HFFc6 (cell line): Measurements from ENCODE around the gene TREX2. TPM values are rescaled to one million over a fixed set of nuclear protein-coding genes. Genes with fewer than 3 reads are reported as not detected.
A peak's percentile ranks its signal among the peaks of the same experiment; 100 is the strongest.

ENCODE experiments used
- DNase-seq: peaks from one replicate; pipeline ENCODE4 v3.0.0-alpha.2; 2018
- H3K27ac Mint-ChIP-seq: 2 replicates; pipeline ENCODE4 v1.8.0; 2020; ENCODE audit warnings: mild to moderate bottlenecking, mixed read lengths
- H3K27me3 Mint-ChIP-seq: 2 replicates; pipeline ENCODE4 v1.8.0; 2021; ENCODE audit warnings: mild to moderate bottlenecking, moderate library complexity, mixed read lengths; ENCODE audit not compliant: insufficient read depth
- H3K36me3 Mint-ChIP-seq: 2 replicates; pipeline ENCODE4 v1.8.0; 2021; ENCODE audit warnings: low read depth, mixed read lengths
- H3K4me1 Mint-ChIP-seq: 2 replicates; pipeline ENCODE4 v1.8.0; 2020; ENCODE audit warnings: low read depth, mixed read lengths
- H3K4me3 Mint-ChIP-seq: 2 replicates; pipeline ENCODE4 v1.8.0; 2020; ENCODE audit warnings: mild to moderate bottlenecking, moderate library complexity, mixed read lengths
- H3K9me3 Mint-ChIP-seq: 2 replicates; pipeline ENCODE4 v1.8.0; 2020; ENCODE audit warnings: mild to moderate bottlenecking, mixed read lengths
- CTCF ChIP-seq: fragments of 200-600 bp; sonication (generic); IDR thresholded peaks from 2 replicates; pipeline ENCODE4 v1.5.0; 2021; ENCODE audit warnings: antibody characterized with exemption, mild to moderate bottlenecking
- total RNA-seq, 6 experiments: library from RNA; stranded (reverse); fragmentation: NEBNext Ultra II Directional; extraction: Animal tissue kit (Norgen Biotek cat#: 25700); gene quantifications; 2 replicates in 1 of 6; 3 replicates in 5 of 6; pipeline ENCODE4 v1.2.3, GENCODE V29; 2021

Gene TREX2
- total RNA-seq, 6 experiments from 2014 or later = 0.33 to 0.99 (median 0.69) TPM

GRCh38 chrX:153454901-153455550 lies 9.2 kb upstream of the TREX2 start:
- Mint-ChIP-seq H3K27me3 (no peaks in the 10 kb centered on the region; the same call in 1 of the 2 replicates), H3K9me3 (no peaks in the 10 kb centered on the region), H3K4me3 (no peak overlapping the region), H3K27ac (no peak overlapping the region), H3K4me1 (peaks cover 9% of the 10 kb centered on the region), H3K36me3 (peaks cover 1% of the 10 kb centered on the region; the same call in 1 of the 2 replicates)
- TF ChIP-seq CTCF = no peak
- DNase-seq = no peak

GRCh38 chrX:153450949-153451277 lies 5.1 kb upstream of the TREX2 start:
- no peak for TF ChIP-seq CTCF
- Mint-ChIP-seq H3K4me1 (peaks cover 12% of the 10 kb centered on the region), H3K9me3 (no peaks in the 10 kb centered on the region), H3K27me3 (no peaks in the 10 kb centered on the region; the same call in 1 of the 2 replicates), H3K4me3 (no peak overlapping the region), H3K27ac (no peak overlapping the region), H3K36me3 (no peaks in the 10 kb centered on the region)
- no peak for DNase-seq

- no peak for TF ChIP-seq CTCF
- DNase-seq = no peak
- Mint-ChIP-seq H3K36me3 (no peaks in the 10 kb centered on the region), H3K4me1 (peaks cover 12% of the 10 kb centered on the region), H3K4me3 (no peak overlapping the region), H3K27ac (peak overlapping the region; percentile 85; the same call in 1 of the 2 replicates), H3K9me3 (no peaks in the 10 kb centered on the region), H3K27me3 (no peaks in the 10 kb centered on the region; the same call in 1 of the 2 replicates)
These were observed 4.5 kb upstream of the TREX2 start for GRCh38 chrX:153450114-153450948.

GRCh38 chrX:153449368-153450113 lies 3.7 kb upstream of the TREX2 start:
- Mint-ChIP-seq H3K4me1 (peaks cover 12% of the 10 kb centered on the region), H3K27me3 (no peaks in the 10 kb centered on the region; the same call in 1 of the 2 replicates), H3K27ac (peak overlapping the region; percentile 85), H3K9me3 (no peaks in the 10 kb centered on the region), H3K4me3 (no peak overlapping the region; the same call in 1 of the 2 replicates), H3K36me3 (no peaks in the 10 kb centered on the region)
- no peak for DNase-seq
- TF ChIP-seq CTCF = no peak

GRCh38 chrX:153448556-153449367 lies 2.9 kb upstream of the TREX2 start:
- Mint-ChIP-seq H3K4me3 (peak overlapping the region; percentile 49; the same call in 1 of the 2 replicates), H3K9me3 (no peaks in the 10 kb centered on the region), H3K27ac (peak overlapping the region; percentile 85), H3K36me3 (no peaks in the 10 kb centered on the region), H3K4me1 (peaks cover 12% of the 10 kb centered on the region), H3K27me3 (no peaks in the 10 kb centered on the region; the same call in 1 of the 2 replicates)
- peak; percentile 14 for DNase-seq
- TF ChIP-seq CTCF = no peak
